Measurements from ENCODE around the gene DNAJB8. TPM values are rescaled to one million over a fixed set of nuclear protein-coding genes. Genes with fewer than 3 reads are reported as not detected.

DNAJB8 gene
- total RNA-seq, 1 donor from 2014 or later: not detected

DNA sequence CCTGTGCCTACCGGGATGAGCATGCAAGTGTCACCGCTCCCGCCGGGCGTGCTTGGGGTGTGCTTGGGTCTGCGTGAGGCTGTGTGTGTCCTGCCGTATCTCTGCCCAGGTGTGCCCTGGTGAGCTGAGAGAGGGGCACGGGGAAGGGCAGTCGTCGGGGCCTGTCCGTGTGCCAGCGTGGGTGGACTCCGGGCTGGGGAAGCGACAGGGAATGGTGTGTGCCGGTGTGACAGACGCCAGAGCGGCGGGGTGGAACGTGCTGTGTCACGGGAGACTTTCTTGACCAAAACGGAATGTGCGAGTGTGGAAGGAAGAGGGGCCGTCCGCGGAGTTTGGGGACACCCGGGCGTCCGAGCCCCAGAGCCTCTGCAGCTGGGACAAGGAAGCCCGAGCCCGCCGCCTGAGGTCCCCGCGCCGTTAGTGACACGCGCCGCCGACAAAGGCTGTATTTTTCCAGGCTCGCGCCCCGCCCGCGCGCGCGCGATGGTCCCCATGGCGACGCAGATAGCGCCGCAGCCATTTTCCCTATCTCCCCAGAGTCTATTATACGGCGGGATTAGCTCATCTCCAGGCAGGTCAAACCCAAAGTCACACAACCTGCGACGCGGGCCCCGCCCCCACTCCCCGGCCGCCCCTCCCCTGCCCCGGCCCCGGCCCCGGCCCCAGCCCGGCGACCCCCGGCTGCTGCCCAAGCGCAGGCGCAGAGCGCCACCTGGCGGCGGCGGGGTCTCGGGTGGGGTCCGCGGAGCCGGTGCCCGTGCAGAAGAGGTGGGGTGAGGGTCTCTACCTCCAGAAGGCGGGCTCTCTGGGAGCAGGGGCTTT is 30.8 kb upstream of the DNAJB8 start:
- Mint-ChIP-seq H3K9me3 (ENCODE audit: unreplicated experiment) (peaks cover 15% of the 10 kb centered on the region), H3K27me3 (ENCODE audit: unreplicated experiment) (peaks cover 22% of the 10 kb centered on the region)

DNA sequence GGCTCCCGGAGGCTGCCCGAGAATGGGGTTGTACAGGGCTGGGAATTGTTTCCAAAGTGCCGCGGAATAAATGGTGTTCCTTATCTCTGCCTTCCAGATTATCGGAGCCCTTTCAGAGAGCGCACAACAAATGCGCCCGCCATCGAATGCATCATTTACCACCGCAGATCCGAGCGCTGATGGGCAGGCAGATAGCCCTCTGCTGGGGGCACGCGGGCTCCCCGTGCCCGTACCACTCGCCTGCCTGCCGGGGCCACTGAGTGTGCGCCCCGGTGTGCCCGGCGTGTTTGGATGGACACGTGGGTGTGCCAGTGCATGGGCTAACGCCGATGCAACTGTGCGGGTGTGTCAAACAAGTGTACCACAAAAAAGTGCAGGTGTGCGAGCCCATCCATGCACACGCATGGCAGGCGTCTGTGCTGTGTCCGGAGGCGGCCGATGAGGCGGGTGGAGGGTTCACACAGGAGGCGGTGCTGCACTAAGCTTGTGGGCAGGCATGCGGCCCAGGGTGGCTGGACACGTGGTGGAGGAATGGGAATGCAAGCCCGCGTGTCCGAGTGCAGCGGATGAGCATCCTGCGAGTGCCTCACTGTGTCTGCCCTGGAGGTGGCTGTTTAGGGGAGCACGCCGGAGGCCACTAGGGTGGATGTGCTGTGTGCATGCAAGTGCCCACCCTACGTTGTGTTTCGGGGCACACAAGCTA is 30.1 kb upstream of the DNAJB8 start:
- H3K4me3 Mint-ChIP-seq (ENCODE audit: unreplicated experiment): peak overlapping the region; percentile 81
- H3K27me3 Mint-ChIP-seq (ENCODE audit: unreplicated experiment): peaks cover 27% of the 10 kb centered on the region
- DNase-seq: peak; percentile 50
- H3K27ac Mint-ChIP-seq (ENCODE audit: unreplicated experiment): no peak overlapping the region
- H3K36me3 Mint-ChIP-seq (ENCODE audit: unreplicated experiment): peaks cover 10% of the 10 kb centered on the region
- TF ChIP-seq, protein P1, sequence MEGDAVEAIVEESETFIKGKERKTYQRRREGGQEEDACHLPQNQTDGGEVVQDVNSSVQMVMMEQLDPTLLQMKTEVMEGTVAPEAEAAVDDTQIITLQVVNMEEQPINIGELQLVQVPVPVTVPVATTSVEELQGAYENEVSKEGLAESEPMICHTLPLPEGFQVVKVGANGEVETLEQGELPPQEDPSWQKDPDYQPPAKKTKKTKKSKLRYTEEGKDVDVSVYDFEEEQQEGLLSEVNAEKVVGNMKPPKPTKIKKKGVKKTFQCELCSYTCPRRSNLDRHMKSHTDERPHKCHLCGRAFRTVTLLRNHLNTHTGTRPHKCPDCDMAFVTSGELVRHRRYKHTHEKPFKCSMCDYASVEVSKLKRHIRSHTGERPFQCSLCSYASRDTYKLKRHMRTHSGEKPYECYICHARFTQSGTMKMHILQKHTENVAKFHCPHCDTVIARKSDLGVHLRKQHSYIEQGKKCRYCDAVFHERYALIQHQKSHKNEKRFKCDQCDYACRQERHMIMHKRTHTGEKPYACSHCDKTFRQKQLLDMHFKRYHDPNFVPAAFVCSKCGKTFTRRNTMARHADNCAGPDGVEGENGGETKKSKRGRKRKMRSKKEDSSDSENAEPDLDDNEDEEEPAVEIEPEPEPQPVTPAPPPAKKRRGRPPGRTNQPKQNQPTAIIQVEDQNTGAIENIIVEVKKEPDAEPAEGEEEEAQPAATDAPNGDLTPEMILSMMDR (IDR thresholded peaks at IDR 0.05; ENCODE audit: partially characterized antibody, unreplicated experiment): no peak
- H3K9me3 Mint-ChIP-seq (ENCODE audit: unreplicated experiment): peaks cover 15% of the 10 kb centered on the region
- peaks cover 8% of the 10 kb centered on the region for H3K4me1 Mint-ChIP-seq (ENCODE audit: low read depth, unreplicated experiment)

More for the DNA sequence above, 30.8 kb upstream of the DNAJB8 start:
- H3K27ac Mint-ChIP-seq (ENCODE audit: unreplicated experiment): no peak overlapping the region
- peaks cover 14% of the 10 kb centered on the region for H3K36me3 Mint-ChIP-seq (ENCODE audit: unreplicated experiment)
- H3K4me3 Mint-ChIP-seq (ENCODE audit: unreplicated experiment): peak overlapping the region; percentile 81
- DNase-seq: peak; percentile 89
- peaks cover 8% of the 10 kb centered on the region for H3K4me1 Mint-ChIP-seq (ENCODE audit: low read depth, unreplicated experiment)
- TF ChIP-seq, protein P1 (IDR thresholded peaks at IDR 0.05; ENCODE audit: partially characterized antibody, unreplicated experiment): peak; percentile 87

DNA sequence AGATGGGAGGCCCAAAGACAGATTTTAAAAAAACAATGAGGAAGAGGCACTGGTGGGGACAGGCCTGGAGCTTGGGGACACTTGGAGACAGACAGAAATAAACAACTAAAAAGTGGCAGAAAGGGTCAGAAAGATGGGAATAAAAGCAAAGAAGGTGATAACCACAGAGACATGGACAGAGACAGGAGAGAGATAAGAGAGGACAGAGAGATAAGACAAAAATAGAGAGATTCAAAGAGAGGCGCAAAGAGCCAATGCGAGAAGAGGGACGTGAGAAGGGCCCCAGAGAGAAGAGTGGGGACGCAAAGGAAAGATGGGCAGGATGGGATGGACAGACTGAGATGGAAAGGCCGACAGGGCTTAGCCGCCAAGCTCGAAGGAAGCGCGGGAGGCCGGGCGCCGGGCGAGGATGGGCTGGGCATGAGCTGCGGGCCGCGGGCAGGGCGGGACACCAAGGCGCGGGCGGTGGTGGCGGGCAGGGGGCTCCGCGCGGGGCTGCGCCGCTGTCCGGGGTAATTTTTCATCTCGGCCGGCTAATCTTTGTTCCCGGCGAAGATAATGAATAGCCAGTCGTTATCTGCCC is 29.4 kb upstream of the DNAJB8 start:
- TF ChIP-seq, protein P1 (IDR thresholded peaks at IDR 0.05; ENCODE audit: partially characterized antibody, unreplicated experiment): no peak
- H3K27me3 Mint-ChIP-seq (ENCODE audit: unreplicated experiment): peaks cover 30% of the 10 kb centered on the region
- H3K9me3 Mint-ChIP-seq (ENCODE audit: unreplicated experiment): peaks cover 15% of the 10 kb centered on the region
- H3K27ac Mint-ChIP-seq (ENCODE audit: unreplicated experiment): no peak overlapping the region
- no peak for DNase-seq
- peaks cover 8% of the 10 kb centered on the region for H3K4me1 Mint-ChIP-seq (ENCODE audit: low read depth, unreplicated experiment)
- peaks cover 10% of the 10 kb centered on the region for H3K36me3 Mint-ChIP-seq (ENCODE audit: unreplicated experiment)
- peak overlapping the region; percentile 82 for H3K4me3 Mint-ChIP-seq (ENCODE audit: unreplicated experiment)

DNA sequence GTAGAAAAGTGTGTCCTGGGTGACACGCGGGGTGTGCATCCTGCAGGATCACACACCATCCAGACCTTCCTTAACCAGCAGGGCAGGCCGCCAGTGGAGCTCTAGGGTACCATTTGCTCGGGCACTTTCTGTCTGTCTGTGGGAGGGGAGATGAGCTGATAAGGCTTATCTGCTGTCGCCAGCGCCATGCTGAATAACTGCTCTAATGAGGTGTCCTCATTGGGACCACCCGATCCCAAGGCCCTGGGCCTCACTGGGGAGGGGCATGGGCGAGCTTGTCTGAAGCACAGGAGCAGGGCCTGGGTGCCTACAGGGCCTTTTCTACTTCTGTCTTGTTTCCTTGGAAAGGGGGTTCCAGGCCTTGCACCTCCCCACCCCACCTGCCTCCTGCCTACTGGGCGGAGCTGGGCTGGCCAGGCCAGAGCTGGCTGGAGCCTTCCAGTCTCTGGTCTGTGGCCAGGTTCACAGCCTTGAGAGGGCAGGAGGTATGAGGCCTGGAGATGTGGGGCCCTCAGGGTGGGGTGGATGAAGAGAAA is 28.8 kb upstream of the DNAJB8 start:
- Mint-ChIP-seq H3K27me3 (ENCODE audit: unreplicated experiment) (peaks cover 30% of the 10 kb centered on the region), H3K4me1 (ENCODE audit: low read depth, unreplicated experiment) (peaks cover 8% of the 10 kb centered on the region), H3K9me3 (ENCODE audit: unreplicated experiment) (peaks cover 15% of the 10 kb centered on the region), H3K36me3 (ENCODE audit: unreplicated experiment) (peaks cover 10% of the 10 kb centered on the region), H3K27ac (ENCODE audit: unreplicated experiment) (no peak overlapping the region), H3K4me3 (ENCODE audit: unreplicated experiment) (peak overlapping the region; percentile 82)
- TF ChIP-seq, protein P1 (IDR thresholded peaks at IDR 0.05; ENCODE audit: partially characterized antibody, unreplicated experiment): no peak
- peak; percentile 20 for DNase-seq
